ENCODE results near the gene DUS2.
A peak's percentile ranks its signal among the peaks of the same experiment; 100 is the strongest.
"Not testable (repeated sequence)": the region's sequence is repeated elsewhere in the genome, so short reads cannot be mapped to it uniquely, and the experiment has no call there.

Gene DUS2

GRCh38 chr16:67992661-67993206 lies 30.4 kb upstream of the DUS2 start:
- Mint-ChIP-seq H3K4me3 (no peak overlapping the region), H3K36me3 (ENCODE audit: low read depth) (no peaks in the 10 kb centered on the region), H3K27ac (peak overlapping the region; percentile 79), H3K27me3 (ENCODE audit: low read depth) (no peaks in the 10 kb centered on the region), H3K4me1 (ENCODE audit: low read depth) (peaks cover 22% of the 10 kb centered on the region), H3K9me3 (no peaks in the 10 kb centered on the region)
- no peak for DNase-seq (ENCODE audit: low spot score)

- peak overlapping the region; percentile 82 for H3K4me3 Mint-ChIP-seq
- no peaks in the 10 kb centered on the region for H3K36me3 Mint-ChIP-seq (ENCODE audit: low read depth)
- H3K4me1 Mint-ChIP-seq (ENCODE audit: low read depth), result peaks cover 22% of the 10 kb centered on the region
- DNase-seq (ENCODE audit: low spot score), result peak; percentile 85
- no peaks in the 10 kb centered on the region for H3K27me3 Mint-ChIP-seq (ENCODE audit: low read depth)
- peak overlapping the region; percentile 98 for H3K27ac Mint-ChIP-seq
- no peaks in the 10 kb centered on the region for H3K9me3 Mint-ChIP-seq
Measured at GRCh38 chr16:67993207-67994039, 29.7 kb upstream of the DUS2 start.

GRCh38 chr16:67994040-67994408 lies 29.1 kb upstream of the DUS2 start:
- not testable (repeated sequence) for DNase-seq (ENCODE audit: low spot score); H3K27me3 Mint-ChIP-seq (ENCODE audit: low read depth)
- peaks cover 26% of the 10 kb centered on the region for H3K4me1 Mint-ChIP-seq (ENCODE audit: low read depth)

GRCh38 chr16:67995423-67995822 lies 27.7 kb upstream of the DUS2 start:
- no peak for DNase-seq (ENCODE audit: low spot score)
- H3K27me3 Mint-ChIP-seq (ENCODE audit: low read depth), result no peaks in the 10 kb centered on the region
- peaks cover 4% of the 10 kb centered on the region for H3K36me3 Mint-ChIP-seq (ENCODE audit: low read depth)
- peak overlapping the region; percentile 87 for H3K27ac Mint-ChIP-seq
- peaks cover 40% of the 10 kb centered on the region for H3K4me1 Mint-ChIP-seq (ENCODE audit: low read depth)
- peak overlapping the region; percentile 49 for H3K4me3 Mint-ChIP-seq
- no peaks in the 10 kb centered on the region for H3K9me3 Mint-ChIP-seq

More at GRCh38 chr16:67994040-67994408, 29.1 kb upstream of the DUS2 start:
- Mint-ChIP-seq H3K4me3 (peak overlapping the region; percentile 82), H3K27ac (peak overlapping the region; percentile 98)
- not testable (repeated sequence) for H3K9me3 Mint-ChIP-seq; H3K36me3 Mint-ChIP-seq (ENCODE audit: low read depth)

- no peaks in the 10 kb centered on the region for H3K27me3 Mint-ChIP-seq (ENCODE audit: low read depth)
- no peak for DNase-seq (ENCODE audit: low spot score)
- no peak overlapping the region for H3K4me3 Mint-ChIP-seq
- H3K36me3 Mint-ChIP-seq (ENCODE audit: low read depth), result peaks cover 4% of the 10 kb centered on the region
- H3K27ac Mint-ChIP-seq, result peak overlapping the region; percentile 46
- H3K4me1 Mint-ChIP-seq (ENCODE audit: low read depth), result peaks cover 46% of the 10 kb centered on the region
- no peaks in the 10 kb centered on the region for H3K9me3 Mint-ChIP-seq
Measured at GRCh38 chr16:67996666-67997065, 26.4 kb upstream of the DUS2 start.

GRCh38 chr16:67998231-67998778 lies 24.8 kb upstream of the DUS2 start:
- not testable (repeated sequence) for DNase-seq (ENCODE audit: low spot score); H3K27ac Mint-ChIP-seq; H3K27me3 Mint-ChIP-seq (ENCODE audit: low read depth); H3K36me3 Mint-ChIP-seq (ENCODE audit: low read depth); H3K9me3 Mint-ChIP-seq; H3K4me3 Mint-ChIP-seq
- peaks cover 43% of the 10 kb centered on the region for H3K4me1 Mint-ChIP-seq (ENCODE audit: low read depth)

- H3K9me3 Mint-ChIP-seq; H3K36me3 Mint-ChIP-seq (ENCODE audit: low read depth); H3K27me3 Mint-ChIP-seq (ENCODE audit: low read depth): not testable (repeated sequence)
- peaks cover 37% of the 10 kb centered on the region for H3K4me1 Mint-ChIP-seq (ENCODE audit: low read depth)
- DNase-seq (ENCODE audit: low spot score), result peak; percentile 31
- H3K4me3 Mint-ChIP-seq, result peak within 1 kb of the TSS; percentile 87
- H3K27ac Mint-ChIP-seq, result peak within 1 kb of the TSS; percentile 85
Measured at GRCh38 chr16:67998779-67999688, 24.1 kb upstream of the DUS2 start, which contains the start of gene DPEP2. DPEP2 (minus strand) TSS chr16:67999484; CDS start chr16:67993212, 6,272 bp downstream.

GRCh38 chr16:67999985-68000384 lies 23.1 kb upstream of the DUS2 start:
- H3K4me1 Mint-ChIP-seq (ENCODE audit: low read depth), result peaks cover 33% of the 10 kb centered on the region
- peaks cover 4% of the 10 kb centered on the region for H3K36me3 Mint-ChIP-seq (ENCODE audit: low read depth)
- H3K27ac Mint-ChIP-seq, result peak overlapping the region; percentile 85
- H3K4me3 Mint-ChIP-seq, result peak overlapping the region; percentile 87
- no peaks in the 10 kb centered on the region for H3K27me3 Mint-ChIP-seq (ENCODE audit: low read depth)
- H3K9me3 Mint-ChIP-seq, result no peaks in the 10 kb centered on the region
- DNase-seq (ENCODE audit: low spot score), result no peak

- Mint-ChIP-seq H3K27ac (peak overlapping the region; percentile 85), H3K36me3 (ENCODE audit: low read depth) (peaks cover 4% of the 10 kb centered on the region), H3K4me3 (peak overlapping the region; percentile 87), H3K9me3 (no peaks in the 10 kb centered on the region), H3K4me1 (ENCODE audit: low read depth) (peaks cover 30% of the 10 kb centered on the region), H3K27me3 (ENCODE audit: low read depth) (no peaks in the 10 kb centered on the region)
- no peak for DNase-seq (ENCODE audit: low spot score)
Measured at GRCh38 chr16:68000450-68000849, 22.6 kb upstream of the DUS2 start.

- H3K27me3 Mint-ChIP-seq (ENCODE audit: low read depth), result no peaks in the 10 kb centered on the region
- H3K36me3 Mint-ChIP-seq (ENCODE audit: low read depth), result peaks cover 4% of the 10 kb centered on the region
- no peak overlapping the region for H3K27ac Mint-ChIP-seq
- no peak overlapping the region for H3K4me3 Mint-ChIP-seq
- DNase-seq (ENCODE audit: low spot score), result no peak
- H3K9me3 Mint-ChIP-seq, result no peaks in the 10 kb centered on the region
- peaks cover 35% of the 10 kb centered on the region for H3K4me1 Mint-ChIP-seq (ENCODE audit: low read depth)
Measured at GRCh38 chr16:68003031-68003430, 20.1 kb upstream of the DUS2 start.

GRCh38 chr16:68005211-68005610 lies 17.9 kb upstream of the DUS2 start:
- H3K4me3 Mint-ChIP-seq, result peak overlapping the region; percentile 24
- H3K27ac Mint-ChIP-seq, result peak overlapping the region; percentile 94
- H3K4me1 Mint-ChIP-seq (ENCODE audit: low read depth), result peaks cover 21% of the 10 kb centered on the region
- no peaks in the 10 kb centered on the region for H3K27me3 Mint-ChIP-seq (ENCODE audit: low read depth)
- no peak for DNase-seq (ENCODE audit: low spot score)
- no peaks in the 10 kb centered on the region for H3K36me3 Mint-ChIP-seq (ENCODE audit: low read depth)
- H3K9me3 Mint-ChIP-seq, result no peaks in the 10 kb centered on the region

- Mint-ChIP-seq H3K4me1 (ENCODE audit: low read depth) (peaks cover 18% of the 10 kb centered on the region), H3K36me3 (ENCODE audit: low read depth) (no peaks in the 10 kb centered on the region), H3K9me3 (no peaks in the 10 kb centered on the region), H3K27ac (peak overlapping the region; percentile 94), H3K4me3 (peak overlapping the region; percentile 24), H3K27me3 (ENCODE audit: low read depth) (no peaks in the 10 kb centered on the region)
- DNase-seq (ENCODE audit: low spot score), result no peak
Measured at GRCh38 chr16:68005786-68006286, 17.2 kb upstream of the DUS2 start.

GRCh38 chr16:68009157-68009735 lies 13.8 kb upstream of the DUS2 start:
- Mint-ChIP-seq H3K36me3 (ENCODE audit: low read depth) (no peaks in the 10 kb centered on the region), H3K4me3 (no peak overlapping the region), H3K9me3 (no peaks in the 10 kb centered on the region), H3K27ac (no peak overlapping the region), H3K4me1 (ENCODE audit: low read depth) (peaks cover 16% of the 10 kb centered on the region), H3K27me3 (ENCODE audit: low read depth) (no peaks in the 10 kb centered on the region)
- DNase-seq (ENCODE audit: low spot score), result no peak
